ENCODE results near the gene PGAP2.

DNA sequence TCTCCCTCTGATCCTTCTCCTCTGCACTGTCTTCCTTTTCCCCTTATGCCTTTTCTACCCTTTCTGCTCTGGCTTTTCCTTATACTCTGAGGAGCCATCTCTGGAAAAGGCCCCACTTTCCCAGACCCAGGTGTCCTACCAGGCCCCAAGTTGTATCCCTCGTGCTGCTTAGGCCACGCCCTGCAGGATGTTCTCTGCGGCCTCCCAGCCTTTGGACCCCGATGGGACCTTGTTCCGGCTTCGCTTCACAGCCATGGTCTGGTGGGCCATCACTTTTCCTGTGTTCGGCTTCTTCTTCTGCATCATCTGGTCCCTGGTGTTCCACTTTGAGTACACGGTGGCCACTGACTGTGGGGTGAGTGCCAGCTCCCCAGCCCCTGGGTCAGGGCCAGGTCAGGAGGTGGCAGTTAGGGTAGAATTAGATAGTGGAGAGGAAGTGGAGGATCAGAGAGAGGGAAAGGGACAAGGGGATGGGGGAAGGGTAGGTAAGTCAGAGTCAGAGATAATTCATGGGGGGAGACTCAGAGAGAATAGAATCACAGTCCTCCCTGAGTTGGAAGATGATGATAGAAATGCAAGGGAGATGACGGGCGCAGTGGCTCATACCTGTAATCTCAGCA, 8.9 kb downstream of the PGAP2 start:
- no peak for TF ChIP-seq POLR2AphosphoS5 (IDR thresholded peaks at IDR 0.05; ENCODE audit: low read depth, low read length)
- TF ChIP-seq, protein P1, sequence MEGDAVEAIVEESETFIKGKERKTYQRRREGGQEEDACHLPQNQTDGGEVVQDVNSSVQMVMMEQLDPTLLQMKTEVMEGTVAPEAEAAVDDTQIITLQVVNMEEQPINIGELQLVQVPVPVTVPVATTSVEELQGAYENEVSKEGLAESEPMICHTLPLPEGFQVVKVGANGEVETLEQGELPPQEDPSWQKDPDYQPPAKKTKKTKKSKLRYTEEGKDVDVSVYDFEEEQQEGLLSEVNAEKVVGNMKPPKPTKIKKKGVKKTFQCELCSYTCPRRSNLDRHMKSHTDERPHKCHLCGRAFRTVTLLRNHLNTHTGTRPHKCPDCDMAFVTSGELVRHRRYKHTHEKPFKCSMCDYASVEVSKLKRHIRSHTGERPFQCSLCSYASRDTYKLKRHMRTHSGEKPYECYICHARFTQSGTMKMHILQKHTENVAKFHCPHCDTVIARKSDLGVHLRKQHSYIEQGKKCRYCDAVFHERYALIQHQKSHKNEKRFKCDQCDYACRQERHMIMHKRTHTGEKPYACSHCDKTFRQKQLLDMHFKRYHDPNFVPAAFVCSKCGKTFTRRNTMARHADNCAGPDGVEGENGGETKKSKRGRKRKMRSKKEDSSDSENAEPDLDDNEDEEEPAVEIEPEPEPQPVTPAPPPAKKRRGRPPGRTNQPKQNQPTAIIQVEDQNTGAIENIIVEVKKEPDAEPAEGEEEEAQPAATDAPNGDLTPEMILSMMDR (IDR thresholded peaks at IDR 0.05 in 2 of 3, conservative IDR thresholded peaks at IDR 0.05 in 1 of 3; ENCODE audit: borderline replicate concordance in 1 of 3, insufficient read depth in 1 of 3, low read depth in 2 of 3, low read length in 2 of 3), result no peak
- TF ChIP-seq EZH2 (IDR thresholded peaks at IDR 0.05), result no peak
- TF ChIP-seq POLR2A (IDR thresholded peaks at IDR 0.05; ENCODE audit: borderline replicate concordance, extremely low read depth, insufficient read depth, insufficient read length), result no peak
- TF ChIP-seq, protein P2, sequence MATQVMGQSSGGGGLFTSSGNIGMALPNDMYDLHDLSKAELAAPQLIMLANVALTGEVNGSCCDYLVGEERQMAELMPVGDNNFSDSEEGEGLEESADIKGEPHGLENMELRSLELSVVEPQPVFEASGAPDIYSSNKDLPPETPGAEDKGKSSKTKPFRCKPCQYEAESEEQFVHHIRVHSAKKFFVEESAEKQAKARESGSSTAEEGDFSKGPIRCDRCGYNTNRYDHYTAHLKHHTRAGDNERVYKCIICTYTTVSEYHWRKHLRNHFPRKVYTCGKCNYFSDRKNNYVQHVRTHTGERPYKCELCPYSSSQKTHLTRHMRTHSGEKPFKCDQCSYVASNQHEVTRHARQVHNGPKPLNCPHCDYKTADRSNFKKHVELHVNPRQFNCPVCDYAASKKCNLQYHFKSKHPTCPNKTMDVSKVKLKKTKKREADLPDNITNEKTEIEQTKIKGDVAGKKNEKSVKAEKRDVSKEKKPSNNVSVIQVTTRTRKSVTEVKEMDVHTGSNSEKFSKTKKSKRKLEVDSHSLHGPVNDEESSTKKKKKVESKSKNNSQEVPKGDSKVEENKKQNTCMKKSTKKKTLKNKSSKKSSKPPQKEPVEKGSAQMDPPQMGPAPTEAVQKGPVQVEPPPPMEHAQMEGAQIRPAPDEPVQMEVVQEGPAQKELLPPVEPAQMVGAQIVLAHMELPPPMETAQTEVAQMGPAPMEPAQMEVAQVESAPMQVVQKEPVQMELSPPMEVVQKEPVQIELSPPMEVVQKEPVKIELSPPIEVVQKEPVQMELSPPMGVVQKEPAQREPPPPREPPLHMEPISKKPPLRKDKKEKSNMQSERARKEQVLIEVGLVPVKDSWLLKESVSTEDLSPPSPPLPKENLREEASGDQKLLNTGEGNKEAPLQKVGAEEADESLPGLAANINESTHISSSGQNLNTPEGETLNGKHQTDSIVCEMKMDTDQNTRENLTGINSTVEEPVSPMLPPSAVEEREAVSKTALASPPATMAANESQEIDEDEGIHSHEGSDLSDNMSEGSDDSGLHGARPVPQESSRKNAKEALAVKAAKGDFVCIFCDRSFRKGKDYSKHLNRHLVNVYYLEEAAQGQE (IDR thresholded peaks at IDR 0.05; ENCODE audit: low read depth), result no peak
- TF ChIP-seq CEBPB (IDR thresholded peaks at IDR 0.05; ENCODE audit: low read depth), result no peak
- TF ChIP-seq ZFX (IDR thresholded peaks at IDR 0.05), result no peak
- TF ChIP-seq RAD21 (IDR thresholded peaks at IDR 0.05; ENCODE audit: low read depth), result no peak
- no peak for TF ChIP-seq EGR1 (IDR thresholded peaks at IDR 0.05; ENCODE audit: low read depth)

Measured in HCT116 (cell line).